Peyer's patch (tissue), 4 donors: ENCODE data around the gene TMEM132C.

Experiments
- POLR2A ChIP-seq, 2 donors: fragments of 450-650 bp; IDR thresholded peaks; one replicate each; pipeline ENCODE4 v1.5.1; 2017; ENCODE audit warnings: antibody characterized with exemption in 2 of 2, mild to moderate bottlenecking in 2 of 2, moderate library complexity in 2 of 2
- TF ChIP-seq, protein P1 (sequence below), 6 experiments: fragments of 450-650 bp in 4 of 6; fragments of 200-600 bp in 2 of 6; sonication (generic) in 1 of 6; IDR thresholded peaks; one replicate each; pipeline ENCODE4 v1.5.1; 2017 to 2019; ENCODE audit warnings: antibody characterized with exemption in 6 of 6, mild to moderate bottlenecking in 3 of 6, moderate library complexity in 1 of 6

- TF ChIP-seq, protein P1, sequence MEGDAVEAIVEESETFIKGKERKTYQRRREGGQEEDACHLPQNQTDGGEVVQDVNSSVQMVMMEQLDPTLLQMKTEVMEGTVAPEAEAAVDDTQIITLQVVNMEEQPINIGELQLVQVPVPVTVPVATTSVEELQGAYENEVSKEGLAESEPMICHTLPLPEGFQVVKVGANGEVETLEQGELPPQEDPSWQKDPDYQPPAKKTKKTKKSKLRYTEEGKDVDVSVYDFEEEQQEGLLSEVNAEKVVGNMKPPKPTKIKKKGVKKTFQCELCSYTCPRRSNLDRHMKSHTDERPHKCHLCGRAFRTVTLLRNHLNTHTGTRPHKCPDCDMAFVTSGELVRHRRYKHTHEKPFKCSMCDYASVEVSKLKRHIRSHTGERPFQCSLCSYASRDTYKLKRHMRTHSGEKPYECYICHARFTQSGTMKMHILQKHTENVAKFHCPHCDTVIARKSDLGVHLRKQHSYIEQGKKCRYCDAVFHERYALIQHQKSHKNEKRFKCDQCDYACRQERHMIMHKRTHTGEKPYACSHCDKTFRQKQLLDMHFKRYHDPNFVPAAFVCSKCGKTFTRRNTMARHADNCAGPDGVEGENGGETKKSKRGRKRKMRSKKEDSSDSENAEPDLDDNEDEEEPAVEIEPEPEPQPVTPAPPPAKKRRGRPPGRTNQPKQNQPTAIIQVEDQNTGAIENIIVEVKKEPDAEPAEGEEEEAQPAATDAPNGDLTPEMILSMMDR (IDR thresholded peaks at IDR 0.05): no peak
- TF ChIP-seq POLR2A (IDR thresholded peaks at IDR 0.05): no peak
These were observed at the start of gene TMEM132C for GRCh38 chr12:128267131-128267622.
